Upper lobe of left lung (tissue), 6 donors: ENCODE results near the gene C4orf33. TPM values are rescaled to one million over a fixed set of nuclear protein-coding genes. Genes with fewer than 3 reads are reported as not detected.

ENCODE experiments used
- ATAC-seq, 2 donors: fragments of 200-7000 bp; cut with Tn5 transposase; one replicate each; pipeline ENCODE4 v1.9.1; 2022; ENCODE audit warnings: mild to moderate bottlenecking in 2 of 2, moderate library complexity in 2 of 2; ENCODE audit not compliant: low FRiP score in 2 of 2
- DNase-seq, 2 donors: peaks; one replicate each; pipeline ENCODE4 v3.0.0-alpha.2; 2019 to 2020
- H3K27ac ChIP-seq, 4 donors: fragments of 200-600 bp; sonication (generic); one replicate each; pipeline ENCODE4 v1.5.1; 2016 to 2019
- H3K27me3 ChIP-seq, 4 donors: fragments of 200-600 bp; sonication (generic); one replicate each; pipeline ENCODE4 v1.5.1; 2017 to 2019
- H3K36me3 ChIP-seq, 4 donors: fragments of 200-600 bp; sonication (generic); one replicate each; pipeline ENCODE4 v1.5.1; 2016 to 2019
- H3K4me1 ChIP-seq, 4 donors: fragments of 200-600 bp; sonication (generic); one replicate each; pipeline ENCODE4 v1.5.1; 2018 to 2019
- H3K4me3 ChIP-seq, 4 donors: fragments of 200-600 bp; sonication (generic); one replicate each; pipeline ENCODE4 v1.5.1; 2017 to 2019; ENCODE audit warnings: mild to moderate bottlenecking in 2 of 4, moderate library complexity in 1 of 4
- H3K9me3 ChIP-seq, 4 donors: fragments of 200-600 bp; sonication (generic); one replicate each; pipeline ENCODE4 v1.5.1; 2018 to 2019
- EP300 ChIP-seq, 4 donors: sonication (generic); formaldehyde crosslinking; IDR thresholded peaks; one replicate each; pipeline ENCODE4 v1.5.1; 2017; ENCODE audit warnings: antibody characterized with exemption in 4 of 4, control low read depth in 2 of 4
- POLR2A ChIP-seq, 4 donors: fragments of 450-650 bp; IDR thresholded peaks; one replicate each; pipeline ENCODE4 v1.5.1; 2016 to 2017; ENCODE audit warnings: antibody characterized with exemption in 4 of 4, mild to moderate bottlenecking in 2 of 4
- POLR2AphosphoS5 ChIP-seq, 2 donors: sonication (generic); formaldehyde crosslinking; IDR thresholded peaks; one replicate each; pipeline ENCODE4 v1.5.1; 2017; ENCODE audit warnings: antibody characterized with exemption in 2 of 2
- WGBS, 2 donors: methylation state at CpG; one replicate each; pipeline ENCODE4 v1.1.5; 2017 to 2018; 5-methylcytosine and 5-hydroxymethylcytosine counted together
- total RNA-seq, 6 donors: library from RNA; depleted of rRNA in 4 of 6; stranded (reverse); fragments of >200 nt in 4 of 6; gene quantifications; one replicate each; pipeline versions ENCODE4 v1.1.0 to v1.2.1, GENCODE V29; 2016 to 2021
- TF ChIP-seq, protein P1 (sequence below), 6 experiments: fragments of 450-650 bp in 4 of 6; fragments of 200-600 bp in 2 of 6; sonication (generic) in 2 of 6; IDR thresholded peaks; one replicate each; pipeline ENCODE4 v1.5.1; 2016 to 2019; ENCODE audit warnings: antibody characterized with exemption in 6 of 6
- donor health status: DM: no; HTN: no; CAD: no; lungs with moderate emphysema.
- donor health status: DM: no; HTN: yes; CAD: no; lungs with severe emphysema.

Gene C4orf33
- total RNA-seq, 6 donors from 2014 or later = 5.0 to 16.9 (median 10.9) TPM

GRCh38 chr4:129146639-129147038 lies 50.7 kb downstream of the C4orf33 start:
- no peak overlapping the region for H3K4me3 ChIP-seq
- TF ChIP-seq POLR2AphosphoS5 (IDR thresholded peaks at IDR 0.05) (no peak), POLR2A (IDR thresholded peaks at IDR 0.05) (no peak), EP300 (IDR thresholded peaks at IDR 0.05) (no peak)
- TF ChIP-seq, protein P1, sequence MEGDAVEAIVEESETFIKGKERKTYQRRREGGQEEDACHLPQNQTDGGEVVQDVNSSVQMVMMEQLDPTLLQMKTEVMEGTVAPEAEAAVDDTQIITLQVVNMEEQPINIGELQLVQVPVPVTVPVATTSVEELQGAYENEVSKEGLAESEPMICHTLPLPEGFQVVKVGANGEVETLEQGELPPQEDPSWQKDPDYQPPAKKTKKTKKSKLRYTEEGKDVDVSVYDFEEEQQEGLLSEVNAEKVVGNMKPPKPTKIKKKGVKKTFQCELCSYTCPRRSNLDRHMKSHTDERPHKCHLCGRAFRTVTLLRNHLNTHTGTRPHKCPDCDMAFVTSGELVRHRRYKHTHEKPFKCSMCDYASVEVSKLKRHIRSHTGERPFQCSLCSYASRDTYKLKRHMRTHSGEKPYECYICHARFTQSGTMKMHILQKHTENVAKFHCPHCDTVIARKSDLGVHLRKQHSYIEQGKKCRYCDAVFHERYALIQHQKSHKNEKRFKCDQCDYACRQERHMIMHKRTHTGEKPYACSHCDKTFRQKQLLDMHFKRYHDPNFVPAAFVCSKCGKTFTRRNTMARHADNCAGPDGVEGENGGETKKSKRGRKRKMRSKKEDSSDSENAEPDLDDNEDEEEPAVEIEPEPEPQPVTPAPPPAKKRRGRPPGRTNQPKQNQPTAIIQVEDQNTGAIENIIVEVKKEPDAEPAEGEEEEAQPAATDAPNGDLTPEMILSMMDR (IDR thresholded peaks at IDR 0.05) = no peak
- DNase-seq (no peak), ATAC-seq (no peak)
- no peaks in the 10 kb centered on the region for H3K27me3 ChIP-seq
- H3K4me1 ChIP-seq = no peaks in the 10 kb centered on the region
- H3K9me3 ChIP-seq = no peaks in the 10 kb centered on the region
- no peaks in the 10 kb centered on the region for H3K36me3 ChIP-seq
- H3K27ac ChIP-seq = no peak overlapping the region
- 93 to 97% methylated on average over 2 of the region's 2 CpGs for WGBS, 2 donors

DNA sequence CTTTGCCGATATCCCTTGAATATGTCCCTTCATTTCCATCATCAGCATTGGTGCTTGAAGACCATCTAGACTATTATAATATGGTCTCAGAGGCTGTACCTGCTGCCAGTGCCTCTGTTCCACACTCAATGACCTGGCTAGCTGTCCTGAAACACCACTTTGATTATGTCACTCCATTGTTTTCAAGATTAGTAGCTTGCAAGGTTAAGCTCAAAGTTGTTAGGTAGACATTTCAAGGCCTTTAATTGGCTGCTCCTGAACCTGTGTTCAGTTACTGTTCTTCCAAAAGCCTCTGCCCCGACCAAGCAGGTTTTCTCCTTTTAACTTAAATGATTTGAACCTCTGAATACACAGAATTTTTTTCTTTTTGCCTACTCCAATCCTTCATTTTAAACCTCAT lies 52.9 kb downstream of the C4orf33 start:
- TF ChIP-seq, protein P1 (IDR thresholded peaks at IDR 0.05) = no peak
- TF ChIP-seq POLR2AphosphoS5 (IDR thresholded peaks at IDR 0.05) = no peak
- no peak for TF ChIP-seq POLR2A (IDR thresholded peaks at IDR 0.05)
- TF ChIP-seq EP300 (IDR thresholded peaks at IDR 0.05) = no peak
- Histone ChIP-seq H3K27me3 (no peaks in the 10 kb centered on the region), H3K9me3 (no peaks in the 10 kb centered on the region), H3K4me3 (no peak overlapping the region), H3K36me3 (no peaks in the 10 kb centered on the region), H3K27ac (no peak overlapping the region), H3K4me1 (no peaks in the 10 kb centered on the region)
- DNase-seq = no peak
- no peak for ATAC-seq
- 86 to 88% methylated on average over 2 of the region's 2 CpGs for WGBS, 2 donors

- ATAC-seq (no peak), DNase-seq (no peak)
- TF ChIP-seq EP300 (IDR thresholded peaks at IDR 0.05) = no peak
- no peak for TF ChIP-seq POLR2A (IDR thresholded peaks at IDR 0.05)
- no peak for TF ChIP-seq POLR2AphosphoS5 (IDR thresholded peaks at IDR 0.05)
- TF ChIP-seq, protein P1 (IDR thresholded peaks at IDR 0.05) = no peak
- H3K27ac ChIP-seq = no peak overlapping the region
- no peaks in the 10 kb centered on the region for H3K36me3 ChIP-seq
- WGBS, 2 donors = 63 to 65% methylated on average over 1 of the region's 1 CpG
- H3K4me3 ChIP-seq = no peak overlapping the region
- no peaks in the 10 kb centered on the region for H3K27me3 ChIP-seq
- no peaks in the 10 kb centered on the region for H3K9me3 ChIP-seq
- no peaks in the 10 kb centered on the region for H3K4me1 ChIP-seq
Measured at GRCh38 chr4:129149906-129150305, 54.0 kb downstream of the C4orf33 start.

- TF ChIP-seq POLR2A (IDR thresholded peaks at IDR 0.05) = no peak
- TF ChIP-seq POLR2AphosphoS5 (IDR thresholded peaks at IDR 0.05) = no peak
- TF ChIP-seq EP300 (IDR thresholded peaks at IDR 0.05) = no peak
- TF ChIP-seq, protein P1 (IDR thresholded peaks at IDR 0.05) = no peak
- no peak for ATAC-seq
- no peaks in the 10 kb centered on the region for H3K4me1 ChIP-seq
- no peaks in the 10 kb centered on the region for H3K36me3 ChIP-seq
- H3K27ac ChIP-seq = no peak overlapping the region
- H3K27me3 ChIP-seq = no peaks in the 10 kb centered on the region
- WGBS, 2 donors = 65 to 70% methylated on average over 2 of the region's 2 CpGs
- DNase-seq = no peak
- H3K9me3 ChIP-seq = no peaks in the 10 kb centered on the region
- no peak overlapping the region for H3K4me3 ChIP-seq
Measured at GRCh38 chr4:129152350-129152749, 56.4 kb downstream of the C4orf33 start.

DNA sequence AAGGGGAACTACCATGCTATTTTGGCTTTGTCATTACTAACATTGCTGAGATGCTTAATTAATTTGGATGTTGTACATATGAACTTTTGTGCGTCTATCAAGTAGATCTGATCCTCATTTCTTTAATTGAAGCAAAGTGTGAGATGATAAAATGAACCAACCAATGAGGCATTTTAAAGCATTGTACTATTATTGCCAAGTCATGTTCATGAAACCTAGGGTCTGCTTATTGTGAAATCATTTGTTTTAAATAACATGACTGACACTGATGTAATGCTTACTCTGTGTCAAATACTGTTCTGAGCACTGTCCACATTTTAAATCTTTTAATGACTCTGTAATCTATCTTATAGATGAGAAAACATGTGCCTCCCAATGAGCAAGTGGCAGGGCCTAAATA lies 57.7 kb downstream of the C4orf33 start:
- Histone ChIP-seq H3K4me1 (no peaks in the 10 kb centered on the region), H3K27me3 (no peaks in the 10 kb centered on the region), H3K27ac (no peak overlapping the region), H3K4me3 (no peak overlapping the region), H3K36me3 (no peaks in the 10 kb centered on the region), H3K9me3 (no peaks in the 10 kb centered on the region)
- TF ChIP-seq, protein P1 (IDR thresholded peaks at IDR 0.05) = no peak
- no peak for TF ChIP-seq EP300 (IDR thresholded peaks at IDR 0.05)
- TF ChIP-seq POLR2A (IDR thresholded peaks at IDR 0.05) = no peak
- no peak for TF ChIP-seq POLR2AphosphoS5 (IDR thresholded peaks at IDR 0.05)
- DNase-seq (no peak), ATAC-seq (no peak)
- 55 to 95% methylated on average over 1 of the region's 1 CpG for WGBS, 2 donors
